ENCODE measurements around the gene MRPL37. TPM values are rescaled to one million over a fixed set of nuclear protein-coding genes. Genes with fewer than 3 reads are reported as not detected.

MRPL37 gene
- total and polyA plus RNA-seq, 2 donors (not counting 1 experiment from before 2014, with no cell fraction given), result 9.6 to 37.0 TPM

GRCh38 chr1:54263601-54264226 lies 63.7 kb downstream of the MRPL37 start:
- H3K79me2 ChIP-seq (ENCODE audit: control insufficient read depth, insufficient read depth, low read length), result no peaks in the 10 kb centered on the region

DNA sequence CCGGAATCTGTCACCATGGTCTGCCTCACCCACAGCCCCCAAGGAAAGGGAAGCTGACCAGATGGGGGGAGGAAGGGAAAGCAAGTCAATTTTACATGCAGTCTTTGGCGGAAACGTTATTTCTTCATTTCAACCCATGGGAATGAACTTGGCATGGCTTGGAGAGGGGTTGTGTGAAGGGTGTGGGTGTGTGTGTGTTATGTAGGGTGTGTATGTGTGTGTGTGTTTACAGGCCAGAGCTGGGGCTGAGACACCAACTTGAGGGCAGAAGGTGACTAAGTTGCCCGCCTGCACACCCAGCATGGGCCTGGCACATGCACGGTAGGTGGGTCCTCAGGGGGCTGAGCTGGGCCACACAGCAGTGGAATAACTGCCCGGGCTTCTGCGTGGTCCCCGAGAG lies 65.2 kb downstream of the MRPL37 start:
- Histone ChIP-seq H4K20me1 (ENCODE audit: control insufficient read depth, insufficient read depth, low read length, poor library complexity, severe bottlenecking) (no peaks in the 10 kb centered on the region), H3K27ac (ENCODE audit: low read length in 2 of 2) (no peak overlapping the region), H3K27me3 (replicated peaks in 1 of 4; ENCODE audit: control extremely low read depth in 1 of 4, control insufficient read depth in 3 of 4, insufficient read depth in 4 of 4, low read length in 3 of 4) (no peaks in the 10 kb centered on the region), H3K4me3 (ENCODE audit: control extremely low read depth in 1 of 5, extremely low read depth in 1 of 5, insufficient read depth in 1 of 5, low read depth in 2 of 5, low read length in 4 of 5) (no peak overlapping the region), H3K4me1 (ENCODE audit: control insufficient read depth in 2 of 2, insufficient read depth in 2 of 2, low read length in 2 of 2) (no peaks in the 10 kb centered on the region), H3K36me3 (replicated peaks in 1 of 2; ENCODE audit: control extremely low read depth in 1 of 2, control insufficient read depth in 1 of 2, extremely low read depth in 1 of 2, insufficient read depth in 2 of 2, low read length in 1 of 2) (no peaks in the 10 kb centered on the region), H3K9me3 (ENCODE audit: control extremely low read depth in 1 of 3, control insufficient read depth in 2 of 3, insufficient read depth in 1 of 3, low read length in 2 of 3) (no peaks in the 10 kb centered on the region), H3K9ac (ENCODE audit: low read length) (no peak overlapping the region), H2AFZ (ENCODE audit: insufficient read depth, low read depth, low read length, poor library complexity, severe bottlenecking) (no peak overlapping the region), H3K4me2 (replicated peaks; ENCODE audit: low read depth, low read length, poor library complexity, severe bottlenecking) (no peak overlapping the region), H3K79me2 (ENCODE audit: control insufficient read depth, insufficient read depth, low read length) (no peaks in the 10 kb centered on the region)
- ATAC-seq (ENCODE audit: low read depth) (no peak), DNase-seq (no peak)
- no peak overlapping the region for H3K4me3 Mint-ChIP-seq
- 94% methylated on average over 8 of the region's 8 CpGs for WGBS (ENCODE audit: insufficient coverage)
- no peaks in the 10 kb centered on the region for H3K9me3 Mint-ChIP-seq (ENCODE audit: insufficient read depth)
- intact Hi-C loops (cut with micrococcal nuclease), result no loop called here
- H3K4me1 Mint-ChIP-seq, result no peaks in the 10 kb centered on the region
- POLR2A ChIA-PET, result no interaction called here
- no peak for TF ChIP-seq CTCF (IDR thresholded peaks at IDR 0.05)
- no peak for TF ChIP-seq EZH2 (IDR thresholded peaks at IDR 0.05; ENCODE audit: borderline replicate concordance, insufficient read depth, low read depth, low read length, poor library complexity, severe bottlenecking)
- no peak overlapping the region for H3K27ac Mint-ChIP-seq
- CTCF ChIA-PET, result no interaction called here
- no peaks in the 10 kb centered on the region for H3K27me3 Mint-ChIP-seq

More at GRCh38 chr1:54263601-54264226, 63.7 kb downstream of the MRPL37 start:
- no peak overlapping the region for H2AFZ ChIP-seq (ENCODE audit: insufficient read depth, low read depth, low read length, poor library complexity, severe bottlenecking)
- Mint-ChIP-seq H3K9me3 (ENCODE audit: insufficient read depth) (no peaks in the 10 kb centered on the region), H3K4me3 (no peak overlapping the region), H3K4me1 (no peaks in the 10 kb centered on the region), H3K27ac (no peak overlapping the region), H3K27me3 (no peaks in the 10 kb centered on the region)
- H3K36me3 ChIP-seq (replicated peaks in 1 of 2; ENCODE audit: control extremely low read depth in 1 of 2, control insufficient read depth in 1 of 2, extremely low read depth in 1 of 2, insufficient read depth in 2 of 2, low read length in 1 of 2), result no peaks in the 10 kb centered on the region
- no peak for ATAC-seq (ENCODE audit: low read depth)
- no peaks in the 10 kb centered on the region for H3K4me1 ChIP-seq (ENCODE audit: control insufficient read depth in 2 of 2, insufficient read depth in 2 of 2, low read length in 2 of 2)
- H4K20me1 ChIP-seq (ENCODE audit: control insufficient read depth, insufficient read depth, low read length, poor library complexity, severe bottlenecking), result no peaks in the 10 kb centered on the region
- TF ChIP-seq EZH2 (IDR thresholded peaks at IDR 0.05; ENCODE audit: borderline replicate concordance, insufficient read depth, low read depth, low read length, poor library complexity, severe bottlenecking), result no peak
- TF ChIP-seq CTCF (IDR thresholded peaks at IDR 0.05), result no peak
- H3K9ac ChIP-seq (ENCODE audit: low read length), result no peak overlapping the region
- CTCF ChIA-PET, result no interaction called here
- DNase-seq, result no peak
- H3K4me3 ChIP-seq (ENCODE audit: control extremely low read depth in 1 of 5, extremely low read depth in 1 of 5, insufficient read depth in 1 of 5, low read depth in 2 of 5, low read length in 4 of 5), result no peak overlapping the region
- no peaks in the 10 kb centered on the region for H3K27me3 ChIP-seq (replicated peaks in 1 of 4; ENCODE audit: control extremely low read depth in 1 of 4, control insufficient read depth in 3 of 4, insufficient read depth in 4 of 4, low read length in 3 of 4)
- WGBS (ENCODE audit: insufficient coverage), result 86% methylated on average over 6 of the region's 6 CpGs
- no peaks in the 10 kb centered on the region for H3K9me3 ChIP-seq (ENCODE audit: control extremely low read depth in 1 of 3, control insufficient read depth in 2 of 3, insufficient read depth in 1 of 3, low read length in 2 of 3)
- no peak overlapping the region for H3K27ac ChIP-seq (ENCODE audit: low read length in 2 of 2)
- intact Hi-C loops (cut with micrococcal nuclease), result no loop called here
- no peak overlapping the region for H3K4me2 ChIP-seq (replicated peaks; ENCODE audit: low read depth, low read length, poor library complexity, severe bottlenecking)
- POLR2A ChIA-PET, result no interaction called here
